Measurements from ENCODE around the gene TMEM178A.
"Not testable (repeated sequence)": the region's sequence is repeated elsewhere in the genome, so short reads cannot be mapped to it uniquely, and the experiment has no call there.

GRCh38 chr2:39728085-39728484, 62.4 kb downstream of the TMEM178A start:
- not testable (repeated sequence) for TF ChIP-seq POLR2A (IDR thresholded peaks at IDR 0.05; ENCODE audit: low read depth); CTCF (IDR thresholded peaks at IDR 0.05)

All from esophagus muscularis mucosa (tissue), 3 donors.